Measurements from ENCODE around the gene VKORC1.

The VKORC1 gene

GRCh38 chr16:31043898-31044481 lies 50.6 kb downstream of the VKORC1 start:
- no CpG with 5 or more reads among the region's 4 CpGs for WGBS (ENCODE audit: extremely low coverage, insufficient coverage, insufficient read length)
- H3K18ac ChIP-seq (ENCODE audit: low read length): no peak overlapping the region
- H3K23ac ChIP-seq (ENCODE audit: low read length): no peak overlapping the region
- H3K79me1 ChIP-seq (ENCODE audit: low read length): no peaks in the 10 kb centered on the region
- no peak overlapping the region for H4K91ac ChIP-seq (ENCODE audit: low read depth, low read length)
- no peak overlapping the region for H2BK120ac ChIP-seq (ENCODE audit: insufficient read depth, low read length, poor library complexity)
- no peak overlapping the region for H2AFZ ChIP-seq (ENCODE audit: insufficient read depth, low read length, poor library complexity)
- H3K4me3 ChIP-seq (ENCODE audit: low read depth, low read length): no peak overlapping the region
- H2BK12ac ChIP-seq (ENCODE audit: low read length): no peak overlapping the region
- H4K12ac ChIP-seq (ENCODE audit: low read depth, low read length): no peak overlapping the region
- no peak overlapping the region for H3K27ac ChIP-seq (ENCODE audit: low read depth, low read length)
- H3K27me3 ChIP-seq (ENCODE audit: insufficient read depth, low read length): no peaks in the 10 kb centered on the region
- H3K4me2 ChIP-seq (ENCODE audit: low read length): no peak overlapping the region
- H3K14ac ChIP-seq (ENCODE audit: low read length): no peak overlapping the region
- no peak overlapping the region for H4K8ac ChIP-seq (ENCODE audit: low read depth, low read length)
- DNase-seq: no peak
- H3K4me1 ChIP-seq (ENCODE audit: control insufficient read depth in 1 of 2, insufficient read depth in 2 of 2, low read length in 2 of 2): no peaks in the 10 kb centered on the region
- peaks cover 22 to 23% of the 10 kb centered on the region in 2 experiments for H3K36me3 ChIP-seq (ENCODE audit: control insufficient read depth in 1 of 2, insufficient read depth in 2 of 2, low read length in 2 of 2)
- H3K9me3 ChIP-seq (ENCODE audit: insufficient read depth, low read depth, low read length): peaks cover 1% of the 10 kb centered on the region
- H2BK5ac ChIP-seq (ENCODE audit: low read depth, low read length, poor library complexity): no peak overlapping the region
- no peaks in the 10 kb centered on the region for H3K79me2 ChIP-seq (ENCODE audit: control insufficient read depth, insufficient read depth, low read length, poor library complexity)
- no peak overlapping the region for H3K4ac ChIP-seq (ENCODE audit: low read depth, low read length)
- no peak overlapping the region for H3K9ac ChIP-seq (ENCODE audit: low read length)
- H2AK5ac ChIP-seq (ENCODE audit: low read length): no peak overlapping the region

GRCh38 chr16:31043352-31043751 lies 51.2 kb downstream of the VKORC1 start:
- Histone ChIP-seq H2BK5ac (ENCODE audit: low read depth, low read length, poor library complexity) (no peak overlapping the region), H3K27me3 (ENCODE audit: insufficient read depth, low read length) (no peaks in the 10 kb centered on the region), H3K9me3 (ENCODE audit: insufficient read depth, low read depth, low read length) (peaks cover 1% of the 10 kb centered on the region), H2BK12ac (ENCODE audit: low read length) (no peak overlapping the region), H3K4me2 (ENCODE audit: low read length) (no peak overlapping the region), H2AK5ac (ENCODE audit: low read length) (no peak overlapping the region), H4K12ac (ENCODE audit: low read depth, low read length) (no peak overlapping the region), H3K79me1 (ENCODE audit: low read length) (no peaks in the 10 kb centered on the region), H3K4me3 (ENCODE audit: low read depth, low read length) (no peak overlapping the region), H2BK120ac (ENCODE audit: insufficient read depth, low read length, poor library complexity) (no peak overlapping the region), H3K79me2 (ENCODE audit: control insufficient read depth, insufficient read depth, low read length, poor library complexity) (no peaks in the 10 kb centered on the region), H3K18ac (ENCODE audit: low read length) (no peak overlapping the region), H3K9ac (ENCODE audit: low read length) (no peak overlapping the region), H3K4me1 (ENCODE audit: control insufficient read depth in 1 of 2, insufficient read depth in 2 of 2, low read length in 2 of 2) (no peaks in the 10 kb centered on the region), H3K23ac (ENCODE audit: low read length) (no peak overlapping the region), H4K91ac (ENCODE audit: low read depth, low read length) (no peak overlapping the region), H3K36me3 (ENCODE audit: control insufficient read depth in 1 of 2, insufficient read depth in 2 of 2, low read length in 2 of 2) (peaks cover 28 to 30% of the 10 kb centered on the region in 2 experiments), H4K8ac (ENCODE audit: low read depth, low read length) (no peak overlapping the region), H3K14ac (ENCODE audit: low read length) (no peak overlapping the region), H3K4ac (ENCODE audit: low read depth, low read length) (no peak overlapping the region), H2AFZ (ENCODE audit: insufficient read depth, low read length, poor library complexity) (no peak overlapping the region), H3K27ac (ENCODE audit: low read depth, low read length) (no peak overlapping the region)
- WGBS (ENCODE audit: extremely low coverage, insufficient coverage, insufficient read length): no CpG with 5 or more reads among the region's 1 CpG
- no peak for DNase-seq

- H3K27ac ChIP-seq (ENCODE audit: low read depth, low read length): no peak overlapping the region
- no peak overlapping the region for H3K9ac ChIP-seq (ENCODE audit: low read length)
- DNase-seq: no peak
- H3K27me3 ChIP-seq (ENCODE audit: insufficient read depth, low read length): no peaks in the 10 kb centered on the region
- no peak overlapping the region for H3K18ac ChIP-seq (ENCODE audit: low read length)
- no CpG with 5 or more reads among the region's 10 CpGs for WGBS (ENCODE audit: extremely low coverage, insufficient coverage, insufficient read length)
- no peaks in the 10 kb centered on the region for H3K4me1 ChIP-seq (ENCODE audit: control insufficient read depth in 1 of 2, insufficient read depth in 2 of 2, low read length in 2 of 2)
- H3K4ac ChIP-seq (ENCODE audit: low read depth, low read length): no peak overlapping the region
- no peak overlapping the region for H3K14ac ChIP-seq (ENCODE audit: low read length)
- no peak overlapping the region for H2BK12ac ChIP-seq (ENCODE audit: low read length)
- H3K4me2 ChIP-seq (ENCODE audit: low read length): no peak overlapping the region
- no peak overlapping the region for H3K23ac ChIP-seq (ENCODE audit: low read length)
- H2BK120ac ChIP-seq (ENCODE audit: insufficient read depth, low read length, poor library complexity): no peak overlapping the region
- no peak overlapping the region for H3K4me3 ChIP-seq (ENCODE audit: low read depth, low read length)
- H3K36me3 ChIP-seq (ENCODE audit: control insufficient read depth in 1 of 2, insufficient read depth in 2 of 2, low read length in 2 of 2): peaks cover 32 to 34% of the 10 kb centered on the region in 2 experiments
- H2BK5ac ChIP-seq (ENCODE audit: low read depth, low read length, poor library complexity): no peak overlapping the region
- no peak overlapping the region for H2AK5ac ChIP-seq (ENCODE audit: low read length)
- H2AFZ ChIP-seq (ENCODE audit: insufficient read depth, low read length, poor library complexity): no peak overlapping the region
- no peaks in the 10 kb centered on the region for H3K79me2 ChIP-seq (ENCODE audit: control insufficient read depth, insufficient read depth, low read length, poor library complexity)
- H4K12ac ChIP-seq (ENCODE audit: low read depth, low read length): no peak overlapping the region
- peaks cover 1% of the 10 kb centered on the region for H3K9me3 ChIP-seq (ENCODE audit: insufficient read depth, low read depth, low read length)
- no peak overlapping the region for H4K8ac ChIP-seq (ENCODE audit: low read depth, low read length)
- H4K91ac ChIP-seq (ENCODE audit: low read depth, low read length): no peak overlapping the region
- no peaks in the 10 kb centered on the region for H3K79me1 ChIP-seq (ENCODE audit: low read length)
Measured at GRCh38 chr16:31042866-31043265, 51.7 kb downstream of the VKORC1 start.
